H9 (cell line): ENCODE data around the gene DUSP10. TPM values are rescaled to one million over a fixed set of nuclear protein-coding genes. Genes with fewer than 3 reads are reported as not detected.

Experiments used
- DNase-seq: peaks from one replicate; pipeline ENCODE4 v3.0.0-alpha.2; 2017
- H2AFZ ChIP-seq: one replicate; pipeline ENCODE4 v1.6.1; 2013; ENCODE audit warnings: mild to moderate bottlenecking, low read length, control low read depth, moderate library complexity
- H2AK5ac ChIP-seq: 2 replicates; pipeline ENCODE4 v1.6.1; 2013; ENCODE audit warnings: low read length, control low read depth, mixed read lengths; ENCODE audit not compliant: insufficient read length
- H2BK120ac ChIP-seq: one replicate; pipeline ENCODE4 v1.6.1; 2013; ENCODE audit warnings: low read depth, mild to moderate bottlenecking, low read length, control low read depth, inconsistent platforms; ENCODE audit not compliant: poor library complexity, severe bottlenecking
- H2BK12ac ChIP-seq: 2 replicates; pipeline ENCODE4 v1.6.1; 2013; ENCODE audit warnings: low read length, control low read depth, mixed read lengths, low read depth; ENCODE audit not compliant: insufficient read length
- H2BK15ac ChIP-seq: 2 replicates; pipeline ENCODE4 v1.6.1; 2013; ENCODE audit warnings: low read depth, low read length, control low read depth
- H2BK20ac ChIP-seq: one replicate; pipeline ENCODE4 v1.6.1; 2013; ENCODE audit warnings: low read depth, mild to moderate bottlenecking, low read length, control low read depth, inconsistent platforms; ENCODE audit not compliant: poor library complexity, severe bottlenecking
- H2BK5ac ChIP-seq: 2 replicates; pipeline ENCODE4 v1.6.1; 2013; ENCODE audit warnings: low read length, control low read depth, mixed read lengths; ENCODE audit not compliant: insufficient read length
- H3K14ac ChIP-seq: 2 replicates; pipeline ENCODE4 v1.6.1; 2013; ENCODE audit warnings: low read length, control low read depth; ENCODE audit not compliant: insufficient read depth
- H3K18ac ChIP-seq: 2 replicates; pipeline ENCODE4 v1.6.1; 2013; ENCODE audit warnings: low read depth, mild to moderate bottlenecking, mixed read lengths, low read length, control low read depth; ENCODE audit not compliant: insufficient read length
- H3K23ac ChIP-seq: 2 replicates; pipeline ENCODE4 v1.6.1; 2013; ENCODE audit warnings: low read length, control low read depth, mixed read lengths, low read depth; ENCODE audit not compliant: insufficient read length
- H3K23me2 ChIP-seq: 2 replicates; pipeline ENCODE4 v1.6.1; 2013; ENCODE audit warnings: low read depth, mild to moderate bottlenecking, mixed read lengths, low read length, control low read depth; ENCODE audit not compliant: insufficient read length, poor library complexity, severe bottlenecking
- H3K27ac ChIP-seq: 2 replicates; pipeline ENCODE4 v1.5.1; 2013; ENCODE audit warnings: low read length, control low read depth, mixed read lengths, low read depth; ENCODE audit not compliant: insufficient read length
- H3K27me3 ChIP-seq: 2 replicates; pipeline ENCODE4 v1.6.1; 2013; ENCODE audit warnings: low read length, control low read depth, inconsistent platforms; ENCODE audit not compliant: insufficient read depth
- H3K4ac ChIP-seq: 2 replicates; pipeline ENCODE4 v1.6.1; 2013; ENCODE audit warnings: low read depth, mild to moderate bottlenecking, control low read depth, inconsistent platforms, low read length, moderate library complexity
- H3K4me1 ChIP-seq: 2 replicates; pipeline ENCODE4 v1.6.1; 2013; ENCODE audit warnings: low read length, control low read depth, inconsistent platforms; ENCODE audit not compliant: insufficient read depth
- H3K4me2 ChIP-seq: 2 replicates; pipeline ENCODE4 v1.6.1; 2013; ENCODE audit warnings: low read length, control low read depth, mixed read lengths; ENCODE audit not compliant: insufficient read length, insufficient read depth
- H3K56ac ChIP-seq: 2 replicates; pipeline ENCODE4 v1.6.1; 2013; ENCODE audit warnings: low read depth, mild to moderate bottlenecking, mixed read lengths, low read length, control low read depth; ENCODE audit not compliant: insufficient read length
- H3K79me1 ChIP-seq: 2 replicates; pipeline ENCODE4 v1.6.1; 2013; ENCODE audit warnings: low read depth, mild to moderate bottlenecking, moderate library complexity, low read length, control low read depth, inconsistent platforms; ENCODE audit not compliant: insufficient read depth, poor library complexity, severe bottlenecking
- H3K79me2 ChIP-seq: 2 replicates; pipeline ENCODE4 v1.6.1; 2013; ENCODE audit warnings: low read length, control low read depth, inconsistent platforms; ENCODE audit not compliant: insufficient read depth
- H3K9ac ChIP-seq: 2 replicates; pipeline ENCODE4 v1.6.1; 2013; ENCODE audit warnings: low read length, control low read depth, mixed read lengths; ENCODE audit not compliant: insufficient read length; ENCODE audit errors: extremely low read depth
- H3K9me3 ChIP-seq: one replicate; pipeline ENCODE4 v1.6.1; 2013; ENCODE audit warnings: low read depth, low read length, inconsistent platforms; ENCODE audit not compliant: control insufficient read depth
- H3T11ph ChIP-seq: one replicate; pipeline ENCODE4 v1.6.1; 2013; ENCODE audit warnings: mild to moderate bottlenecking, low read length, control low read depth, inconsistent platforms
- H4K20me1 ChIP-seq: one replicate; pipeline ENCODE4 v1.6.1; 2013; ENCODE audit not compliant: control insufficient read depth, insufficient read length, insufficient read depth
- H4K5ac ChIP-seq: 2 replicates; pipeline ENCODE4 v1.6.1; 2013; ENCODE audit warnings: low read depth, mild to moderate bottlenecking, mixed read lengths, low read length, control low read depth; ENCODE audit not compliant: insufficient read length
- H4K8ac ChIP-seq: replicated peaks from 2 replicates; pipeline ENCODE4 v1.6.1; 2013; ENCODE audit warnings: low read length, control low read depth, mixed read lengths, low read depth; ENCODE audit not compliant: insufficient read length
- H4K91ac ChIP-seq: 2 replicates; pipeline ENCODE4 v1.6.1; 2013; ENCODE audit warnings: low read depth, mild to moderate bottlenecking, moderate library complexity, mixed read lengths, low read length, control low read depth; ENCODE audit not compliant: insufficient read length
- H3K27ac Mint-ChIP-seq, 3 experiments: 2 replicates in 2 of 3; 3 replicates in 1 of 3; pipeline ENCODE4 v1.8.0; 2020 to 2021; ENCODE audit warnings: mixed read lengths in 3 of 3, mild to moderate bottlenecking in 1 of 3, moderate library complexity in 1 of 3
- H3K27me3 Mint-ChIP-seq: 2 replicates; pipeline ENCODE4 v1.8.0; 2021; ENCODE audit warnings: low read depth, mild to moderate bottlenecking, moderate library complexity, mixed read lengths
- H3K36me3 Mint-ChIP-seq, 3 experiments: 2 replicates in 2 of 3; 3 replicates in 1 of 3; pipeline ENCODE4 v1.8.0; 2020 to 2021; ENCODE audit warnings: low read depth in 3 of 3, mixed read lengths in 3 of 3; ENCODE audit not compliant: insufficient read depth in 1 of 3
- H3K4me1 Mint-ChIP-seq, 2 experiments: 2 replicates each; pipeline ENCODE4 v1.8.0; 2020; ENCODE audit warnings: mixed read lengths in 2 of 2
- H3K4me3 Mint-ChIP-seq, 2 experiments: 2 replicates in 1 of 2; 3 replicates in 1 of 2; pipeline ENCODE4 v1.8.0; 2020 to 2021; ENCODE audit warnings: mild to moderate bottlenecking in 2 of 2, mixed read lengths in 2 of 2, moderate library complexity in 1 of 2
- H3K9me3 Mint-ChIP-seq, 2 experiments: 2 replicates in 1 of 2; 3 replicates in 1 of 2; pipeline ENCODE4 v1.8.0; 2020; ENCODE audit warnings: mild to moderate bottlenecking in 2 of 2, mixed read lengths in 2 of 2, moderate library complexity in 1 of 2
- WGBS: extraction: QIAGEN DNeasy Blood & Tissue Kit; methylation state at CpG from one replicate; pipeline ENCODE4 v1.1.7; 2013; ENCODE audit warnings: missing lambda C conversion rate, low lambda C conversion rate, mixed read lengths; ENCODE audit not compliant: insufficient read length; ENCODE audit errors: extremely low coverage; 5-methylcytosine and 5-hydroxymethylcytosine counted together
- total RNA-seq: library from RNA; stranded (reverse); gene quantifications from 2 replicates; pipeline ENCODE4 v1.2.1, GENCODE V29; 2021
- TF ChIP-seq, protein P1 (sequence below): fragments of 200-600 bp; sonication (generic); conservative IDR thresholded peaks from 3 replicates; pipeline ENCODE4 v1.8.0; 2021; ENCODE audit warnings: antibody characterized with exemption, mild to moderate bottlenecking

Gene DUSP10
- total RNA-seq, 1 experiment from 2014 or later: 2.0 TPM

DNA sequence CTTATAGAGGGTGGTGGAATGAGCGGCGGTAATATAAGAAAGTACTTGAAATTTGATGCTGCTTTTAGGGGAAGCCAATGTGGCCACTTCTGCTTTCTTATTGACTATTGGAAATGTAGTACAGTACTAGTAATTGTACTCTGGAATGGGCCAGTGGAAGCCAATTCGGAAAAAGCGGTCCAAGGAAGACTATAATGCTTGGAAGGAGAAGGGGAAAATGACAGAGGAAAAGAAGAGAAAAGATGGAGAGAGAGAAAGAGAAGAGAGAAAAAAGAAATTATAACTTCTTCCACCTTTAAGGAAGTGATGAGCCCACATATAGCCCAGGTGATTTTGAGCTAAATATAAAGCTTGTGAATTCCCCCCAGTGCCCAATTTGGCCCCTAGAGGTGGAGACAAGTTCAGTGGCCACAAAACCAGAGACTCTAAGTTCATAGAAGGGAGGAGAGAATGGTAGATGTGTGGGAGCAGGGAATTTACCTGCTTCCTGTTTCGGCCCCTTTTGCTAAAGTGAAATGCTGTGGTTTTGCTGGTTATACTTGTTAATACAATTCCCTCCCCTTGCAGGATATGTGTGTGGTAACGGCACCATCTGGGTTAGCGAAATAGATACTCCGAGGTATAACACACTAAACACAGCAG is 35.7 kb upstream of the DUSP10 start:
- Histone ChIP-seq H3T11ph (no peak overlapping the region), H3K4me1 (no peaks in the 10 kb centered on the region), H3K9ac (no peak overlapping the region), H2BK12ac (no peak overlapping the region), H2BK5ac (no peak overlapping the region), H3K4me2 (no peak overlapping the region), H3K27ac (no peak overlapping the region), H2BK15ac (no peak overlapping the region), H3K79me2 (no peaks in the 10 kb centered on the region), H2AK5ac (no peak overlapping the region), H2AFZ (no peak overlapping the region), H3K23ac (no peak overlapping the region), H4K5ac (no peak overlapping the region), H3K4ac (no peak overlapping the region), H4K91ac (no peak overlapping the region), H3K27me3 (no peaks in the 10 kb centered on the region), H3K18ac (no peak overlapping the region), H3K9me3 (no peaks in the 10 kb centered on the region), H3K56ac (no peak overlapping the region), H2BK120ac (no peak overlapping the region), H4K8ac (no peak overlapping the region), H3K79me1 (no peaks in the 10 kb centered on the region), H4K20me1 (no peaks in the 10 kb centered on the region), H2BK20ac (no peak overlapping the region), H3K14ac (no peak overlapping the region), H3K23me2 (no peaks in the 10 kb centered on the region)
- H3K4me1 Mint-ChIP-seq: peaks cover 9 to 17% of the 10 kb centered on the region in 2 experiments
- WGBS: no CpG with 5 or more reads among the region's 8 CpGs
- no peak overlapping the region for H3K27ac Mint-ChIP-seq
- H3K36me3 Mint-ChIP-seq: no peaks in the 10 kb centered on the region; a peak in 1 of 7 replicates
- no peak for DNase-seq
- H3K4me3 Mint-ChIP-seq: no peak overlapping the region
- no peaks in the 10 kb centered on the region for H3K9me3 Mint-ChIP-seq
- TF ChIP-seq, protein P1, sequence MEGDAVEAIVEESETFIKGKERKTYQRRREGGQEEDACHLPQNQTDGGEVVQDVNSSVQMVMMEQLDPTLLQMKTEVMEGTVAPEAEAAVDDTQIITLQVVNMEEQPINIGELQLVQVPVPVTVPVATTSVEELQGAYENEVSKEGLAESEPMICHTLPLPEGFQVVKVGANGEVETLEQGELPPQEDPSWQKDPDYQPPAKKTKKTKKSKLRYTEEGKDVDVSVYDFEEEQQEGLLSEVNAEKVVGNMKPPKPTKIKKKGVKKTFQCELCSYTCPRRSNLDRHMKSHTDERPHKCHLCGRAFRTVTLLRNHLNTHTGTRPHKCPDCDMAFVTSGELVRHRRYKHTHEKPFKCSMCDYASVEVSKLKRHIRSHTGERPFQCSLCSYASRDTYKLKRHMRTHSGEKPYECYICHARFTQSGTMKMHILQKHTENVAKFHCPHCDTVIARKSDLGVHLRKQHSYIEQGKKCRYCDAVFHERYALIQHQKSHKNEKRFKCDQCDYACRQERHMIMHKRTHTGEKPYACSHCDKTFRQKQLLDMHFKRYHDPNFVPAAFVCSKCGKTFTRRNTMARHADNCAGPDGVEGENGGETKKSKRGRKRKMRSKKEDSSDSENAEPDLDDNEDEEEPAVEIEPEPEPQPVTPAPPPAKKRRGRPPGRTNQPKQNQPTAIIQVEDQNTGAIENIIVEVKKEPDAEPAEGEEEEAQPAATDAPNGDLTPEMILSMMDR: no peak
- no peaks in the 10 kb centered on the region for H3K27me3 Mint-ChIP-seq
